ENCODE data around the gene EFCAB8.

- no peak for TF ChIP-seq POLR2AphosphoS5 (IDR thresholded peaks at IDR 0.05)
- TF ChIP-seq, protein P1, sequence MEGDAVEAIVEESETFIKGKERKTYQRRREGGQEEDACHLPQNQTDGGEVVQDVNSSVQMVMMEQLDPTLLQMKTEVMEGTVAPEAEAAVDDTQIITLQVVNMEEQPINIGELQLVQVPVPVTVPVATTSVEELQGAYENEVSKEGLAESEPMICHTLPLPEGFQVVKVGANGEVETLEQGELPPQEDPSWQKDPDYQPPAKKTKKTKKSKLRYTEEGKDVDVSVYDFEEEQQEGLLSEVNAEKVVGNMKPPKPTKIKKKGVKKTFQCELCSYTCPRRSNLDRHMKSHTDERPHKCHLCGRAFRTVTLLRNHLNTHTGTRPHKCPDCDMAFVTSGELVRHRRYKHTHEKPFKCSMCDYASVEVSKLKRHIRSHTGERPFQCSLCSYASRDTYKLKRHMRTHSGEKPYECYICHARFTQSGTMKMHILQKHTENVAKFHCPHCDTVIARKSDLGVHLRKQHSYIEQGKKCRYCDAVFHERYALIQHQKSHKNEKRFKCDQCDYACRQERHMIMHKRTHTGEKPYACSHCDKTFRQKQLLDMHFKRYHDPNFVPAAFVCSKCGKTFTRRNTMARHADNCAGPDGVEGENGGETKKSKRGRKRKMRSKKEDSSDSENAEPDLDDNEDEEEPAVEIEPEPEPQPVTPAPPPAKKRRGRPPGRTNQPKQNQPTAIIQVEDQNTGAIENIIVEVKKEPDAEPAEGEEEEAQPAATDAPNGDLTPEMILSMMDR (IDR thresholded peaks at IDR 0.05): no peak
- no peak for TF ChIP-seq POLR2A (IDR thresholded peaks at IDR 0.05)
Measured at GRCh38 chr20:32991792-32992641, 133.3 kb downstream of the EFCAB8 start.
